Thoracic aorta (tissue), 2 donors: Measurements from ENCODE around the gene KLHL26. TPM values are rescaled to one million over a fixed set of nuclear protein-coding genes. Genes with fewer than 3 reads are reported as not detected.
A peak's percentile ranks its signal among the peaks of the same experiment; 100 is the strongest.

Source experiments
- ATAC-seq: fragments of 150-250 bp; one replicate; pipeline ENCODE4 v1.8.0; 2017; ENCODE audit warnings: low read depth; ENCODE audit not compliant: insufficient number of reproducible peaks, low FRiP score
- DNase-seq: peaks from one replicate; pipeline ENCODE4 v3.0.0-alpha.2; 2020; ENCODE audit warnings: low spot score
- H3K27ac ChIP-seq, 2 donors: fragments of 200-600 bp; sonication (generic); 1 replicate in 1 of 2; 2 replicates in 1 of 2; pipeline ENCODE4 v1.5.1; 2016; ENCODE audit warnings: mild to moderate bottlenecking in 2 of 2, moderate library complexity in 2 of 2
- H3K27me3 ChIP-seq: fragments of 200-600 bp; sonication (generic); replicated peaks from 2 replicates; pipeline ENCODE4 v1.6.0; 2016; ENCODE audit warnings: mild to moderate bottlenecking; ENCODE audit not compliant: insufficient read depth
- H3K36me3 ChIP-seq: fragments of 200-600 bp; sonication (generic); one replicate; pipeline ENCODE4 v1.5.1; 2016
- H3K4me1 ChIP-seq, 2 donors: fragments of 200-600 bp; sonication (generic); 1 replicate in 1 of 2; 2 replicates in 1 of 2; pipeline versions ENCODE4 v1.5.1 to v1.6.0; 2016; ENCODE audit warnings: low read depth in 2 of 2, mild to moderate bottlenecking in 1 of 2; ENCODE audit not compliant: control insufficient read depth in 1 of 2
- H3K4me3 ChIP-seq: fragments of 200-600 bp; sonication (generic); 2 replicates; pipeline ENCODE4 v1.5.1; 2016; ENCODE audit warnings: mild to moderate bottlenecking
- H3K9me3 ChIP-seq: fragments of 200-600 bp; sonication (generic); 2 replicates; pipeline ENCODE4 v1.5.1; 2016
- total RNA-seq, 2 donors: library from RNA; depleted of rRNA; stranded (reverse); fragments of >200 nt; gene quantifications; one replicate each; pipeline versions ENCODE4 v1.1.0 to v1.2.3, GENCODE V29; 2016
- TF ChIP-seq, protein P1 (sequence below): fragments of 200-600 bp; sonication (generic); IDR thresholded peaks from one replicate; pipeline ENCODE4 v1.5.1; 2019; ENCODE audit warnings: antibody characterized with exemption

KLHL26 gene
- total RNA-seq, 2 donors from 2014 or later = 11.2 to 24.5 TPM

DNA sequence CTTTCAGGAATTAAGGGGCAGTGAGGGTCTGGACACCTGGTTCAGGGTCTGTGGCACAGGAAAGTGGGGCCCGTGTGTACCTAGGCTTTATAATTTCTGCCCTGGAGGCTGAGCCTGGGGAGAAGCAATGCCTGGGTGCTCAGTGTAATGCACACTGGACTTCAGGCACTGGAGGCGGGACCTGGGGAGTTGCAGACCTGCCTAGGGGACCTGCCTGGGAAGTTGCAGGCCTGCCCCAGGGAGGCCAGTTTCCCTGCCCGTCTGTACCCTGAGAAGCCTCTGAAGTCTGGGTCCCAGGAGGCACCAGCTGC is 26.6 kb upstream of the KLHL26 start:
- no peaks in the 10 kb centered on the region for H3K36me3 ChIP-seq
- no peak overlapping the region for H3K27ac ChIP-seq
- no peaks in the 10 kb centered on the region for H3K9me3 ChIP-seq
- ATAC-seq (no peak), DNase-seq (no peak)
- H3K4me1 ChIP-seq = peaks cover 17 to 41% of the 10 kb centered on the region in 2 donors
- no peak overlapping the region for H3K4me3 ChIP-seq
- H3K27me3 ChIP-seq = peaks cover 53% of the 10 kb centered on the region
- TF ChIP-seq, protein P1, sequence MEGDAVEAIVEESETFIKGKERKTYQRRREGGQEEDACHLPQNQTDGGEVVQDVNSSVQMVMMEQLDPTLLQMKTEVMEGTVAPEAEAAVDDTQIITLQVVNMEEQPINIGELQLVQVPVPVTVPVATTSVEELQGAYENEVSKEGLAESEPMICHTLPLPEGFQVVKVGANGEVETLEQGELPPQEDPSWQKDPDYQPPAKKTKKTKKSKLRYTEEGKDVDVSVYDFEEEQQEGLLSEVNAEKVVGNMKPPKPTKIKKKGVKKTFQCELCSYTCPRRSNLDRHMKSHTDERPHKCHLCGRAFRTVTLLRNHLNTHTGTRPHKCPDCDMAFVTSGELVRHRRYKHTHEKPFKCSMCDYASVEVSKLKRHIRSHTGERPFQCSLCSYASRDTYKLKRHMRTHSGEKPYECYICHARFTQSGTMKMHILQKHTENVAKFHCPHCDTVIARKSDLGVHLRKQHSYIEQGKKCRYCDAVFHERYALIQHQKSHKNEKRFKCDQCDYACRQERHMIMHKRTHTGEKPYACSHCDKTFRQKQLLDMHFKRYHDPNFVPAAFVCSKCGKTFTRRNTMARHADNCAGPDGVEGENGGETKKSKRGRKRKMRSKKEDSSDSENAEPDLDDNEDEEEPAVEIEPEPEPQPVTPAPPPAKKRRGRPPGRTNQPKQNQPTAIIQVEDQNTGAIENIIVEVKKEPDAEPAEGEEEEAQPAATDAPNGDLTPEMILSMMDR = no peak

DNA sequence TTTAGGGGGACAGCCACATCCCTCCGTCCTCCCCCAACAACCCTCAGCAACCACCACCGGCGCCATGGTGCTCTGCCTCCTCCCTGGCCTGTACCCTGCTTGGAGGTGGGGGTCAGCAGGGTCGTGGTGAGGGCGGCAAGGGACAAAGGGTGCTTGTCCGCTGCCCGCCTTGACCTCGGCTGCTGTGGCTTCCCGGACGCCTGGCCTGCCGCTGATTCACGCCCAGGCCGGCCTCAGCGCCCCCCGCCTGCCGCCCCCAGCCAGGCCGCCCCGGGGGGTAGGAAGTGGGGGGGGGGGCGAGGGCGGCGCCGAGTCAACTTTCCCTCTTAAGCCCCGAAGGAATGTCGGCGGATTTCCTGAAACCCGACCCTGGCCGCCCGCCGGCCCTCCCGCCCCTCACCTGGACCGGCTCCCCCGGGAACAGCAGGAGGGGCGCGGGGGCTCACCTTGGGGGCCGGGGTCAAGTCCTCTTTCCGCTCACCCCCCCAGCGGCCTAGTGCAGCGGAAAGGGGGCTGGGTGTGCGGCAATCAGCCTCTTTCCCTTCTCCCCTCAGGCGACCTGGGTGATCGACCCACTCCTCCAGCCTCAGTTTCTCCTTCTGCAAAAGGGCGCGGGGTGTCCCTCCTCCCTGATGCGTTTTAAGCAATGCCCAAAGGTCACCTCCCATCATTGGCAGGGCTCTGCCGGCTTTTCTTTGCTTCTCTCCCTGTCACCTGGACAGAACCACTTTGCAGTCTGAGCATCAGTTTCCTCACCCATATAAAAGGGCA is 26.1 kb upstream of the KLHL26 start:
- Histone ChIP-seq H3K9me3 (no peaks in the 10 kb centered on the region), H3K4me1 (peaks cover 17 to 36% of the 10 kb centered on the region in 2 donors), H3K36me3 (no peaks in the 10 kb centered on the region), H3K27me3 (peaks cover 53% of the 10 kb centered on the region), H3K4me3 (no peak overlapping the region), H3K27ac (no peak overlapping the region)
- TF ChIP-seq, protein P1 = no peak
- DNase-seq (no peak), ATAC-seq (no peak)

DNA sequence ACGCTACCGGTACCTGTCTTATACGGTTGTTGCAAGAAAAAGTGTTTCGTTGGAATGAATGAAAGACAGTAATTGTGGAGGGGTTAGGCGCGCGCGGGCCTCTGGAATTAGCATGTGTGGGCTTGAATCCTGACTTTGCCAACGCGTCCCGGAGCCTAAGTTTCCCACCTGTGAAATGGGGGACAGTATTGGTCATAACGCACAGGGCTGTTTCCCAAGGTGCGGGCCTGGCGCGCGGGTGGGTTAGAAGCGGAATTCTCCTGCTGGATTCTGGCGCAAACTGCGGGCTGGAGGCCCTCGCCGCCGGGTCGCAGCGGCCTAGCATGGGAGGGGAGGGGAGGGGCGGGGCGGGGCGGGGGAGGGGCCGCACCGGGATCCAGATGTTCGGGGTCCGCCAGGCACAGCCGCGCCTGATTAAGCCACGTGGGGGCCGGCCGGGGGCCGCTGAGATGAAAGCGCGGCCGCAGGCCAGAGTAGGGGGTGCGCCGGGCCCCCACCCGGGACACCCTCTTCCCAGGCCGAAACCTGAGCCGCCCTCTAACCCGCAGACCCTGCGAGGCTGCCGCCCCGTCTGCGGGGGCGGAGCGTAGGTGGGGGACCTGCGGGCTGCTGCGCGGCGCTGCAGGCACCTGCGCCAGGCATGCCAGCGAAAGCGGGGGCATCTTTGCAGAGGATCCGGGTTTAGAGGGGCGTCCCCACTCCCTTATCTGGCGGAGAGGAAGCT is 25.3 kb upstream of the KLHL26 start:
- no peak for DNase-seq
- H3K36me3 ChIP-seq = no peaks in the 10 kb centered on the region
- no peak for ATAC-seq
- TF ChIP-seq, protein P1 = no peak
- no peak overlapping the region for H3K27ac ChIP-seq
- peaks cover 53% of the 10 kb centered on the region for H3K27me3 ChIP-seq
- H3K9me3 ChIP-seq = no peaks in the 10 kb centered on the region
- H3K4me1 ChIP-seq = peaks cover 17 to 30% of the 10 kb centered on the region in 2 donors
- peak overlapping the region; percentile 75 for H3K4me3 ChIP-seq

DNA sequence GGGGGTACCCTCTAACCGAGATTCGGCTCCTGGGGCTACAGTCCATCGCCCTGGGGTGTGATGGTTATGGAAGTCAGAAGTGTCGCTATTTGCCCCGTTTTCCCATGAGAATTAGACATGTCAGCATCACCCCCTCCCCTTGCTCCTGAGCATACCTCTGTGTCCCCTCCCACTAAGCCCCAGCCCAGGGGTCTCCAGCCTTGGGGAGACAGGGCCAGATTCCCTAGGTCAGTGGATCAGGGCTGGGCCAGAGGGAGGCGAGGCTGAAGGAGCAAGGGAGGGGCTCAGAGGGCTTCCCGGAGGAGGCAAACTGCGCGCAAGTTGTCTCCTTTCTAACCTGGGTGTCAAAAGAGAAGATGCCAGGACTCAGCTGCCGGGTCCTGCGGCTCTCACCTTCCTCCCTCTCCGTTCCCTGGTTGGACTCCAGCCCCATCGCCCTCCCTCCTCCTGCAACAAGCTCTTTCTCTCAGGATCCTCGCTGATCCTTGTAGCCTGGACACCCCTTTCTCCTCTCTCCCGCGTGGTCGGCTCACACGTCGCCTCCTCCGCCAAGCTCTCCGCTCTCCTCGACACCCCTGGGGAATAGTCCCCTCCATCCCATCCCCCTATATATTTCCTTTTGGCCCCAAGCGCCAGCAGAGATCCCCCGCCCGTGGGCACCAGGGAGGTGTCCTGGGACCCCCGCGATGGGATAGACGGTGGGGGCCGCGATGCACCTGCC is 24.6 kb upstream of the KLHL26 start:
- no peak for ATAC-seq
- TF ChIP-seq, protein P1 = no peak
- H3K27me3 ChIP-seq = peaks cover 53% of the 10 kb centered on the region

More for the DNA sequence above, 24.6 kb upstream of the KLHL26 start:
- DNase-seq = no peak
- H3K36me3 ChIP-seq = no peaks in the 10 kb centered on the region
- H3K27ac ChIP-seq = no peak overlapping the region
- peak overlapping the region; percentile 75 for H3K4me3 ChIP-seq
- peaks cover 16 to 26% of the 10 kb centered on the region in 2 donors for H3K4me1 ChIP-seq
- H3K9me3 ChIP-seq = no peaks in the 10 kb centered on the region
